NOMO-1 treated with DMSO at 0.1 percent for 48 hours (cell line): ENCODE data around the gene LAMC3.
"Not testable (repeated sequence)": the region's sequence is repeated elsewhere in the genome, so short reads cannot be mapped to it uniquely, and the experiment has no call there.

Experiments
- DNase-seq: peaks from one replicate; lab custom pipeline; 2025; ENCODE audit not compliant: unreplicated experiment; lab: John Stamatoyannopoulos, UW

The LAMC3 gene

DNA sequence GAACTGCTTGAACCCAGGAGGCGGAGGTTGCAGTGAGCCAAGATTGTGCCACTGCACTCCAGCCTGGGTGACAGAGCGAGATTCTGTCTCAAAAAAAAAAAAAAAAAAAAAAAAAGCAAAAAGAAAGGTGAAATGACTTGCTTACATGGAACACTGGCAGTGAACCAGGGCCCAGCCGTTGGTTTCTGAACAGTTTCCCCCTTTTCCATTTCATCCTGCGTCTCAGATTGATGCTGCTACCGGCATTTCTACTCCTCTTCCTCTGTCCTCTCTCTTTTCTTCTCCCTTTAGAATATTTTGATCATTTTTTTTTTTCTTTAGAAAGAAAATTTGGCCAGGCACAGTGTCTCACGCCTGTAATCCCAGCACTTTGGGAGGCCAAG, 106.4 kb downstream of the LAMC3 start:
- not testable (repeated sequence) for DNase-seq

DNA sequence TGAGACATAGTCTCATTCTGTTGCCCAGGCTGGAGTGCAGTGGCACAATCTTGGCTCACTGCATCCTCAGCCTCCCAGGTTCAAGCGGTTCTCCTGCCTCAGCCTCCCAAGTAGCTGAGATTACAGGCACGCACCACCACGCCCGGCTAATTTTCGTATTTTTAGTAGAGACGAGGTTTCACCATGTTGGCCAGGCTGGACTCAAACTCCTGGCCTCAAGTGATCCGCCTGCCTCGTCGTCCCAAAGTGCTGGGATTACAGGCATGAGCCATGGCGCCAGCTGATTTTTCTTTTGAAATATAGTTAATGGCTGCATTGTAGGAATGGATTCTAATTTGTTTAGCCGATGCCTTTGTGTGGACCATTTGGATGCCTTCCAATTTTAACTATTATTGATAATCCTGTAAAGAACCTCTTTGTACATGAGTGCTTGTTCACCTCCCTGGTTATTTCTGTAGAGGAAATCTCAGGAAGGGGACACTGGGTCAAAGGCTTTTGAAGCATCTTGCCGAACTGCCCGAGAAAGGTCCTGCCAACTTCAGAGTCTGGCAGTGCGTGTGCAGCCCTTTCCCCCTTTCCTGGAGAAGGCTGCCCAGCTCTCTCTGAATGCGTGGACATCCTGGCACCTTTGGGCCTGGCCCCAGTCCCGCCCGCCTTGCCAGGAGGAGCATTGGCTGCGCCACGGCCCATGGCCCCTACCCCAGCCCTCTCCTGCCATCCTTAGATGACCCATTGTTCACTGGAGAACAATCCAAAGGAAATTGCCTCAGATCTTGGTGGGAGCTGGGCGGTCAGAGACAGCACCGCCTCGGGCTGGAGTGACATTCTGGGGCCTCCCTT, 107.5 kb downstream of the LAMC3 start:
- no peak for DNase-seq

DNA sequence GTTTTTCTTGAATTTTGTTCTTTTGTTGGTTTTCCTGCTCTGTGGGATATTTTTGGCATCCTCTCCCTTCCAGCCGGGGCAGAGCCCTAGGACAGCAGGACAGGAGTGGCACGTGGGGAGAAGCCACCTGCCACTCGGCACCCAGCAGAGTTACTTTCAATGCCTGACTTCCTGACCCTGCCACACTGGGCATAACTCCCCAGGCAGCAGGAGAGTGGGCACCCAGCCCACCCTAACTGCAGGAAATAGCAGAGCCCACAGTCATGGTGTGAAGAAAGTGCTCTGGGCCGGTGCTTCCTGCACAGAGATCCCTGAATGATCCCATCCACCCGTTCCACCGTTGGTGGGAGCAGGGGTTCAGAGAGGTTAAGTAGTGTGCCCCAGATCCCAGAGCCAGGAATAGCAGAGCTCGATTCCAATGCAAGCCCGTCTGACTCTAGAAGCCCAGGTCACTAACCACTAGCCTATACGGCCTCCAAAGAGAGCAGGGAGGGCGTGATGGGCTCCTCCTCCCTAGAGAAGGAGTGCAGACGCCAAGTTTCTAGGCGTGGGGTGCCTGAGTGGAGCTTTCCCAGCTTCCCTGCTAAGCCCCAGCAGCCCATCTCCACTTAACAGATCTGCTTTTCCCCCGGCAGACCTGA, 108.3 kb downstream of the LAMC3 start:
- DNase-seq = no peak

DNA sequence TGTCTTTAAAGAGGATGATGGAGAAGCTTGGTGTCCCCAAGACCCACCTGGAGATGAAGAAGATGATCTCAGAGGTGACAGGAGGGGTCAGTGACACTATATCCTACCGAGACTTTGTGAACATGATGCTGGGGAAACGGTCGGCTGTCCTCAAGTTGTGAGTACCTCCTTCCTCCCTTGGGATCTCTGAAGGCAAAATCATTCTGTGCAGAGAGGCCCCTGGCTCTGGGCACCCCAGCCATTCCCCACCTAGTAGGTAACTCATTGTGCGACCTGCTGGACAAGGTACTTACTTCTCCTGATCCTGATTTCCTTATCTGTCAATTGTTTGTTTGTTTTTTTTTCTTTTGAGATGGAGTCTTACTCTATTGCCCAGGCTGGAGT, 108.8 kb downstream of the LAMC3 start:
- DNase-seq = no peak

DNA sequence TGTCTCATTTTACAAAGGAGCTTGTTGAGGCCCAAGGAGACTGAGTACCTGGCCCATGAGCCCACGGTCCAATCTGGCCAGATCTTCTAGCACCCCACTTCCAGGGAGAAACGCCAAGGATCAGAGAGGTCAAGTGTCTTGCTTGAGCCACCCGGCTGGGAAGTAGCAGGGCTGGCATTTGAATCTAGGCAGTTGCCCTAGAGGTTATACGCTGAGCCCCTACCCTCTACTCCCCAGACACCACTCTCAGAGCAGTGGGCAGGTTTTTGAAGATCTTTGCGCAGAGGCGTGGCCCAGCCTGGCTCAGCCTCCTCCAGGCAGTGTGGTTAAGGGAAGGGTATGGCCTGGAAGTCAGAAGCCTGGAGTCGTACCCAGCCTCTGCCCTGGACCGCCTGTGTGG, 110.6 kb downstream of the LAMC3 start:
- no peak for DNase-seq

DNA sequence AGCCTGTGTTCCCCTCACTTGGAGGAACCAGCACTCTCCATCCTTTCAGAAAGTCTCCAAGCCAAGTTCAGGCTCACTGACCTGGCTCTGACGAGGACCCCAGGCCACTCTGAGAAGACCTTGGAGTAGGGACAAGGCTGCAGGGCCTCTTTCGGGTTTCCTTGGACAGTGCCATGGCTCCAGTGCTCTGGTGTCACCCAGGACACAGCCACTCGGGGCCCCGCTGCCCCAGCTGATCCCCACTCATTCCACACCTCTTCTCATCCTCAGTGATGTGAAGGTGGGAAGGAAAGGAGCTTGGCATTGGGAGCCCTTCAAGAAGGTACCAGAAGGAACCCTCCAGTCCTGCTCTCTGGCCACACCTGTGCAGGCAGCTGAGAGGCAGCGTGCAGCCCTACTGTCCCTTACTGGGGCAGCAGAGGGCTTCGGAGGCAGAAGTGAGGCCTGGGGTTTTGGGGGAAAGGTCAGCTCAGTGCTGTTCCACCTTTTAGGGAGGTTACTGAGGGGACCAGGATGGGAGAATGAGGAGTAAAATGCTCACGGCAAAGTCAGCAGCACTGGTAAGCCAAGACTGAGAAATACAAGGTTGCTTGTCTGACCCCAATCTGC, 111.8 kb downstream of the LAMC3 start:
- no peak for DNase-seq

DNA sequence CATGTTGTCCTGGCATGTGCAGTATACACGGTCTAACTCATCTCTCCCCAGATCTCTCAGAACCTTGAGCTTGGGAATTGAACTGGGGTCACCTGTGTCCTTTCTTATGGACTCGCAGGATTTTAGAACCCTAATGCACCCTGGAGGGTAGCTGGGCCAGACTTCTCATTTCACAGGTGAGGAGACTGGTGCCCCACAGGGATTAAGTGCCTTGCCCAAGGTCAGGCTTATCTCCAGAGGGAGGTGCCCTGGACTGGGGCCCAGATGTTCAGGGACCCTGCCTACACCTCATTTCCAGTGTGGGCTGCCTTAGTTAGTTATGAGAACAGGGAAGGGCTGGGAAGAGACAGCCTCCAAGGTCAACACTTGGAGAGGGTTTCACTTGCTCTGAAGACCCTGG, 112.4 kb downstream of the LAMC3 start:
- DNase-seq = no peak

DNA sequence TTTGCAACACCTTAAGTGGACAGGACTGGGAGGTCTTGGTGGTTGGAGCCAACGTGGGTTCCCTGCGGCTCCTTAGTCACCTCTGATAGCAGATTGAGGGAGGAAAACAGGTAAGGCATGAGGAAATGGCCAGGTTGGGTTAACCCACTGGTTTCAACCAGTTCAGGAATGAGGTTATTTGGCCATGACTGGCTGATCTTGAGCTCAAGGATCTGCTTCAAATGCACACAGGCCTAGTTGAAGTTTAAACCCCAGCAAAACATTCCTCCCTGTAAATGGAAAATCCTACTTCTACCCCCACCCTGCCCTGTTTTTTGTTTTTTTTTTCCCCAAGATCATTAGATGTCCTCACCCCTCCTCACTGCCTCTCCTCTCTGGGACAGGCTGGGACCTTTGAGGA, 113.2 kb downstream of the LAMC3 start:
- DNase-seq = no peak

DNA sequence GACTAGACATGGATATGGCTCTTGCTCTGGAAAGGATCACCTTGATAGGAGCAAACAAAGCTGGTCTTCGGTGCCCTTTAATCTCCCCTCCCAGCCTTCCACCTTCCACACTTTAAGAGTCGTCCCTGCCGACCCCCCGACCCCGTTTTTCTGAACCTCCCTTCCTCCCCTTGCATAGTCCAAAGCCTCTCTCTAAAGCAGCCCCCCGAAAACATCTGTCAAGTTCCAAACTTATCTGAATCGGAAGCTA, 116.0 kb downstream of the LAMC3 start:
- DNase-seq = no peak

DNA sequence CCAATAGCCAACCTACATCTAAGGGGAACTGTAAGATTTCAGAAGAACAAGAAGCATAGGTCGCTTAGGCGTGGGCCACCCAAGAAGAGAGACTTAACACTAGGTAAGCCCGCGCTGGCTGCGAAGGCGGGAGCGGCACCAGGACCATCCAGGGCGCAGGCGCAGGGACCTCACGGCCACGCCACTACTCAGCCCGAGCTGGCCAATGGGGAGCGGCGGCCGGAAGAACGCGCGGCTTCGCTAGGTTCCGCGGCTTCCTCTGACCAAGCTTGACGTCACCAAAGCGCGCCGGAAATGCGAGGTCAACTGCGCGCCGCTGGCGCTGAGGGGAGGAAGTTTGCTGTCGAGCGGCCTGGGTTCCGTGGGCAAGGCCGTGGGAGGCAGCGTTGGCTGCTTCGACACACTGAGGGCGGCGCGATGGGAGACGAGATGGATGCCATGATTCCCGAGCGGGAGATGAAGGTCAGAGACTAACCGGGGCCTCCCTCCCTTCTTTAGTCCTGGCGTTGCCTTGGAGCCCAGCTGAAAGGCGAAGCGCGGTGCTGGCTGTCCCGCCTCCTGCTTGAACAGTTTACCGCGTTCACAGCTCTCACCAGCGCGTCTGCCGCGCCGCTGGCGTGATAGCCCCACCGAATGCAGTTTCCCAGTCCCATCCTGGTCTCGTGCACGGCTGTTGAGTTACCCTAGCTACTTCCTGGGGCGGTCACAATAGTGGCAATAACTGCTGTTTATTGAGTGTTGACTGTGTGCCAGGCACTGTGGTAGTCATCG, 116.5 kb downstream of the LAMC3 start, which contains the start of gene NUP214:
TSS of gene NUP214 (plus strand) at position 299 of the 771 bp plus-strand sequence. CDS start at position 418, 119 bp downstream.
- DNase-seq = peak; percentile 97

DNA sequence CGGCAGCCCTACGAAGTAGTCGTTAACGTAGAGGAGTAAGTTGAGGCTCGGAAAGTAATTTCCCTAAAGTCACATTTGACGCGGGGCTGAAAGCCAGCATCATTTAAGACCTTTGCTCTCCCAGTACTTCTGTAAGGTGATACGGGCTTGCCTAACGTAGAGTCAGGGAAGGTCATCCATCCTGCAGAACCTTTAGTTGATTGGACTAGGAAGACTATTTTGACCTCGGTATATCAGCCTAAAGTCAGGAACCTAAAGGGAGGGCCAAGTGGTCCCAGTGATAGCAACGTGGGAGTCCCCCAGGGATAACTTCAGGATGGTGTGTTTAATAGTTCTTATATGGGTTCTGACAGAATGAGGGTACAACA, 117.1 kb downstream of the LAMC3 start:
- DNase-seq = no peak

DNA sequence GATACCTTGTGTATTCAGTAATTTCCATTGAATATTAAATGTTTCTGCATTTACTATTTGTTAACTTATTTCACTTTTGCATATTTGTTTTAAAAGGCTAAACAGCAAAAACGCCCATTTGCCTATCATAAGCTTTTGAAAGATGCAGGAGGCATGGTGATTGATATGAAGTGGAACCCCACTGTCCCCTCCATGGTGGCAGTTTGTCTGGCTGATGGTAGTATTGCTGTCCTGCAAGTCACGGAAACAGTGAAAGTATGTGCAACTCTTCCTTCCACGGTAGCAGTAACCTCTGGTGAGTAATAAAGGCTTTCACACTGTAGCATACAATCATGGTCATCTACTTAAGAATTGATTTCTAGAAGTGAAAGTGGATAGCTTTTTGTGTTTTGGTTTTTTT, 120.2 kb downstream of the LAMC3 start:
- no peak for DNase-seq

DNA sequence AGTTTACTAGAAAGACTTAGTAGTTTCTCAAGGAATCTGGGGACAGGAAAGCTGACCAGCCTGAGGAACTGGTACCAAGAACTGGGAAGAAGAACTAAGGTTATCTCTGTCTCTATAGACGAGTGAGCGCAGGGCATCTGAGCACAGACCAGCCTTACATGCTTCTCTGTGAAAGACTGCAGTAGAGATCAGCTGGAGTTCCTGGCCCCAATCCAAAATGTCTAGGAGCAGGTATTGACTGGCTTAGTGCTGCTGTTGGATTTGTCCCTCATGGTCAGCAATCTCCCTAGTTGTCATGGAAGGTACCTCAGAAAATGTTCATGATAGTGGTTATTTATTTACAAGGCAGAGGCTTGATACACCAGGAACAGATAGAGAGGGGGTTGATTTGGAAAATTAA, 129.7 kb downstream of the LAMC3 start:
- no peak for DNase-seq

DNA sequence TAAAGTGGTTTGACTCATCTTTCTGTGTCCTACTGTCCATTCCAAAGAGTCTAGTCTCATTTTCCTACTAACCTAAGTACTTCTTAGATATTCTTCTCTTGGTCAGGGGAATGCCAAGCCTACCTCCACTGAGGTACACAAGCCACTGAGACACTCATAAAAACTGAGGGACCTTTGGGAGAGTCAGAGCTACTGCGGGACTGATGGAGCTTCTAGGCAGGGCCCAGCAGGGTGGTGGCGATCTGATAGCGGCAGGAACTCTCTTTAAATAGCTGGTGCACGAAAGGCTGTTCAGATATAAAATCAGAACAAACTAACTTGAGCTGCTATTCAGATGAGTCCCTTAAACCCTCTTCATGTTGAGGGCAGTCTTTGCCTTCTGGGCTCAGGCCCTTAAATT, 131.1 kb downstream of the LAMC3 start:
- no peak for DNase-seq

DNA sequence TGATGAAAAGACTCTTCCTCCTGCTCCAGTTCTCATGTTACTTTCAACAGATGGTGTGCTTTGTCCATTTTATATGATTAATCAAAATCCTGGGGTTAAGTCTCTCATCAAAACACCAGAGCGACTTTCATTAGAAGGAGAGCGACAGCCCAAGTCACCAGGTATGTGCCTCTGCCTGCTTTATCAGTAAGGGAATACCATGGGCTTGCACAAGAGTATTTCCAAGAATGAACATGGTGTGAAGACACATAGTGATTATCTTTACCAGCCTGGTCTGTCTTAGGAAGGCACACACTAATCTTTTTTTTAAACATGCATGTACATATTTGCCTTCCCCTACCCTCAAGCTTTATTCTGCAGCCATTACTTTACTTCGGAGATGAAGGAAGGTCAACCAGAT, 131.6 kb downstream of the LAMC3 start:
- no peak for DNase-seq

DNA sequence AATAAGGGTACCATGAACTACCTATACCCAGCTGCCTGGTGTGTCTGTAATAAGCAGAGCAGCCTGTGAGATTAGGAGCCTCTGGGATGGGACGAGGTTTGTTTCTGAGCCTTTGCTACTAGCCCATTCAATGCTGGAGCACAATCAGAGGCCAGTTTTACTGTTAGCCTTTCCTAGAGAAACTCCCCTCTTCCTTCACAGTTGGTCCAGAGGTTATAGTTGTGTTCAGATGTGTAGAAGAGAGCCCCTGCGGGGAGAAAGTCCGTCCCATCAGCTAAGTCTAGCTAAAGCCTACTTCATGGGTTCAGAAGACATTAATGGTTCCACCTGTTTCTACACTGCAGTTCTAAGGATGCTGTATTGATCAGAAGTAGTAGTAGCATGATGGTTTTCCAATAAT, 133.2 kb downstream of the LAMC3 start:
- DNase-seq = no peak
